GM19463 (cell line): ENCODE results near the gene RPAP3.
A peak's percentile ranks its signal among the peaks of the same experiment; 100 is the strongest.
"Not testable (repeated sequence)": the region's sequence is repeated elsewhere in the genome, so short reads cannot be mapped to it uniquely, and the experiment has no call there.

Experiments used
- ATAC-seq: cut with Tn5 transposase; IDR thresholded peaks from one replicate; pipeline ENCODE4 v1.9.1; 2021; ENCODE audit warnings: mild to moderate bottlenecking, moderate library complexity; ENCODE audit not compliant: unreplicated experiment

Gene RPAP3

GRCh38 chr12:47687636-47688035 lies 18.2 kb downstream of the RPAP3 start:
- no peak for ATAC-seq

GRCh38 chr12:47686645-47687240 lies 19.1 kb downstream of the RPAP3 start:
- no peak for ATAC-seq

DNA sequence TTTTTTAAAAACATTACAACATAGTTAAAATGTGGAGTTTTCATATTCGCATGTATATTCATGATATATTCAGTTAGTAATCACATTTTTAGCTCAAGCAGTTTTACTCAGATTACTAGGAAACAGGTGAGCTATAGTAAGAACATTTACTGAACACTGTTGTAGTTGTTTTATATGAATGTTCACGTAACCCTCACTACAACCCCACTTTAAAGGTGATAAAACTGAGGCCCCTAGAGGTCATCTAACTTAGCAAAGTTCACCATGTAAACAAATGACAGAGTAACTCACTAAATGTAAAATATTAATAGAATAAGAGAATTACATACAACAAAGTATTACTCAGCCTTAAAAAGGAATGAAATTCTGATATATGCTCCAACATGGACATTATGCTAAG lies 26.0 kb downstream of the RPAP3 start:
- ATAC-seq: no peak

GRCh38 chr12:47672068-47672467 lies 33.8 kb downstream of the RPAP3 start:
- no peak for ATAC-seq

DNA sequence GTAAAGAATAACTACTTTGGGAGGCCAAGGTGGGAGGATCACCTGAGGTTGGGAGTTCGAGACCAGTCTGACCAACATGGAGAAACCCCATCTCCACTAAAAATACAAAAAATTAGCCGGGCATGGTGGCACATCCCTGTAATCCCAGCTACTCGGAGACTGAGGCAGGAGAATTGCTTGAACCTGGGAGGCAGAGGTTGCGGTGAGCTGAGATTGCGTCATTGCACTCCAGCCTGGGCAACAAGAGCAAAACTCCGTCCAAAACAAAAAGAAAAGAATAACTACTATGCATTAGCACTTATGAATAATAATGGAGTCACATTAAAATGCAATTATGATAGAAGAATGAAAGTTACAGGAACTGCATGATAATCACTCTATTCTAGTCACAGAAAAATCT lies 37.9 kb downstream of the RPAP3 start:
- not testable (repeated sequence) for ATAC-seq

GRCh38 chr12:47652521-47653234 lies 53.2 kb downstream of the RPAP3 start:
- ATAC-seq: no peak

- peak; percentile 80 for ATAC-seq
These were observed 54.2 kb downstream of the RPAP3 start for GRCh38 chr12:47651368-47652254.

- ATAC-seq: no peak
These were observed 55.4 kb downstream of the RPAP3 start for GRCh38 chr12:47650469-47650868.

DNA sequence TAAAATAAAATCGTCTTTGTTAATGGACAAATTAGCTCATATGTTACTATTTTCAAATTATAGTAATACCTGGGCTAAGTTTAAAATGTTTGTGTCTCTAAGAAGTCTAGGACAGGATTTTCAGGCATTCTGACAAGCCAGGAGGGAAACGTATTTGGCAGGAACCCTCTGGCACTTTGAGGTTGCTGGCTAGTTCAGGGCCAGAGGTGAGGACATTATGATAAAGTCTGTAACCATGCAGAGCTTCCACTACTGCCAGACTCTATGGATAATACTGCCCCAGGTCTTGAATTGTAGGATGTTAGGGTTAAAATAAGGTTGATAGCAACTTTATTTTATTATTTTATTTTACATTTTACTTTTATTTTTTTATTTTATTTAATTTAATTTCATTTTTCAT lies 56.4 kb downstream of the RPAP3 start:
- no peak for ATAC-seq

GRCh38 chr12:47648056-47648579 lies 57.7 kb downstream of the RPAP3 start:
- no peak for ATAC-seq

GRCh38 chr12:47642310-47642709 lies 63.5 kb downstream of the RPAP3 start:
- ATAC-seq: not testable (repeated sequence)

DNA sequence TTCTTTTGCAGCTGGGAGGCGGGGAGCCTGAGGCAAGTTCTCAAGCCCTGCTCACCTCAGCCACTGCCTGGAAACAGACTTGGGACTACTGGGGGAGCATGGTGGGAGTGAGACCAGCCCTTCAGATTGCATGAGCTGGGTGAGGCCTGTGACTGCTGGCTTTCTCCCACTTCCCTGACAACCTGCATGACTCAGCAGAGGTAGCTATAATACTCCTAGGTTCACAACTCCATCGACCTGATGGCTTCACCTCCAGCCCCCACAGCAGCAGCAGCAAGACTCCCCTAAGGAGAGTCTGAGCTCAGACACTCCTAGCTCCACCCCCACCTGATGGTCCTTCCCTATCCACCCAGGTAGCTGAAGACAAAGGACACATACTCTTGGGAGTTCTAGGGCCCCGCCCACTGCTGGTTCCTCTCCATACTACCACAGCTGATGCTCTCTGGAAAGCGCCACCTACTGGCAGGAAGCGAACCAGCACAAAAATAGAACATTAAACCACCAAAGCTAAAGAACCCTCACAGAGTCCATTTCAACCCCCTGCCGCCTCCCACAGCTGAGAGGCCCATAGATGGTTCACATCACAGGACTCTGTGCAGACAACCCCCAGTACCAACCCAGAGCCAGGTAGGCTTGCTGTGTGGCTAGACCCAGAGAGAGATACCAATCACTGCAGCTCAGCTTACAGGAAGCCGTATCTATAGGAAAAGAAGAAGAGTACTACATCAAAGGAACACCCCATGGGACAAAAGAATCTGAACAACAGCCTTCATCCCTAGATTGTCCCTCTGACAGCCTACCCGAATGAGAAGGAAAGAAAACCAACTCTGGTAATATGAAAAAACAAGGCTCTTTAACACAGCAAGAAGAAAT lies 68.7 kb downstream of the RPAP3 start:
- no peak for ATAC-seq

DNA sequence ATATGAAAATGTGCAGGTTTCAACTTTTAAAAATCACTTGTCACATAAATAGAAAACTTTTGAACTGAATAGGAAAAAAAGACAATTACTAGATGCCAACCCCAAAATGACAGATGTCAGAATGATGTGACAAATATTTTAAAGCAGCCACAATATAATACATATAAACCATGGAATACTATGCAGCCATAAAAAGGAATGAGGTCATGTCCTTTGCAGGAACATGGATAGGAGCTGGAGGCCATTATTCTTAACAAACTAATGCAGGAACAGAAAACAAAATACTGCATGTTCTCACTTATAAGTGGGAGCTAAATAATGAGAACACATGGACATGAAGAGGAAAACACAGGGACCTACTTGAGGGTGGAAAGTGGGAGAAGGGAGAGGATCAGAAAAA lies 70.1 kb downstream of the RPAP3 start:
- not testable (repeated sequence) for ATAC-seq

DNA sequence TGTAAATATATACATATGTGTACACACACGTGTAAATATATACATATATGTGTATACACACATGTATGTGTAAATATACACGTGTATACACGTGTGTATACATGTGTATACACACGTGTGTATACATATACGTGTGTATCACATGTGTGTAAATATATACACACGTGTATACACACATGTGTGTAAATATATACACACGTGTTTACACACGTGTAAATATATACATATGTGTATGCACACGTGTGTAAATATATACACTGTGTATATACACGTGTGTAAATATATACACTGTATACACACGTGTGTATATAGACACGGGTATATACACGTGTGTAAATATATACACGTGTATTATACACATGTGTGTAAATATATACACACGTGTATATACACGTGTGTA lies 71.7 kb downstream of the RPAP3 start:
- ATAC-seq: no peak

DNA sequence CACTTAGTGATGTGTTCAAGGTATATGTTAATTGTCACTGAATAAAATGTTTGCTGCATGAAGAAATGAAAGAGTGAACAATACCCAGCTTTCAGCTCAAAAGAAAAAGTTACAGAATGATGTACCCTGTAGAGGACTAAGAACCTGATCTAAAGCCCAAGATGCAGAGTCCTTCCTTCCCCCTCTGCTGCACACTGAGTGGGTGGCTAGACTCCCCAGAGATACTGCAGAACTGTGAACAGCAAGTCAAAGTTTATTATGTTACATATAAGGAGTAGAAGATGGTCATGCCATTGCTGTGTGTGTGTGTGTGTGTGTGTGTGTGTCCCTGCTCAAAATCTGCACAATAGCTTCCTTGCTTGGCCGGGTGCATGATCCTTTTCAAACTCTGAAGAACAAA lies 83.9 kb downstream of the RPAP3 start:
- ATAC-seq: no peak

DNA sequence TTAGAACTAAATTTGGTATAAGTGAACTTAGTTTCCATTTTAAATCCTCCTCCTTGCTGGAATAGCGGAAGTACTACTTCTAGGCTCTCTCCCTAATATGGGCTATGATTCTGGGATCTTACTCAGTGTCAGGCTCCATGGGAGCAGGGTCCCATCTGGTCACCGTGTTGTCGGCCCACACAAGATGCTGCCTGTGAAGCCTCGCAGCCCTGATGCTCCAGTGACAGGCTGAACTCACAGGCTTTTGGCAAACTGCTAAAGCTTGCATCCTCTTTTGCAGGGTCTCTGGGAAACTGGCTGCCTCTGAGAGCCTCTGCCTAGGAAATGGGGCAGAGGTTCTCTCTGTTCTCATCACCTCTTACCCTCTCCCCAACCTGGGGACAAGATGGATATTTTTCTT lies 88.4 kb downstream of the RPAP3 start:
- no peak for ATAC-seq

- no peak for ATAC-seq
These were observed 89.4 kb downstream of the RPAP3 start for GRCh38 chr12:47616440-47616839.

GRCh38 chr12:47615711-47616110 lies 90.1 kb downstream of the RPAP3 start:
- ATAC-seq: no peak

GRCh38 chr12:47614521-47614920 lies 91.3 kb downstream of the RPAP3 start:
- ATAC-seq: no peak

DNA sequence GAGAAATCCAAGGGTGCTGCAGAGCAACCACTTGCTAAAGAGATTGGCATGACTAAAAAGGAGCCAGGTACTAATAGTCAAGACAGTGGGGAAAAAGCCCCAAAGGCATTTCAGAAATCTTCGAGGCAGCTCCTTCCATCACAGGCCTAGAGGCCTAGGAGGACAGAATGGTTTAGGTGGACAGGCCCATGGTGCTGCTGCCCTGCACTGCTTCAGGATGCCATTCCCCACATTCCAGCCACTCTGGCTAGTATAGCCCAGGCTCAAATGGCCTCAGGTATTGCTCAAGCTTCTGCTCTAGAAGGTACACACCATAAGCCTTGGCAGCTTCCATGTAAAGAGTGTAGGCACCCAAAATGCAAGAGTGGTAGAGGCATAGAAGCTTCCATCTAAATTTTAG lies 92.9 kb downstream of the RPAP3 start:
- ATAC-seq: no peak

DNA sequence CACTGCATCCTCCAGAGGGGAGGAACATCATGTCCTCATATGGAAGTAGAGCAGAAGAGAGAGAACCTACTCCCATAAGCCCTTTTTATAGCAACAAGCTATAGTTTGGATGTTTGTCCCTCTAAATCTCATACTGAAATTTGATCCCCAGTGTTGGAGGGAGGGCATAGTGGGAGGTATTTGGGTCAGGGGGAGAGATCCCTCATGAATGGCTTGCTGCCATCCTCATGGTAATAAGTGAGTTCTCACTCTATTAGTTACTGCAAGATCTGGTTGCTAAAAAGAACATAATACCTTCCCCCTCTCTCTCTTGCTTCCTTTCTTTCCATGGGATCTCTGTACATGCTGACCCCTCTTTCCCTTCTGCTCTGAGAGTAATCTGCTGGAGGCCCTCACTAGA lies 93.9 kb downstream of the RPAP3 start:
- ATAC-seq: no peak
